IMR-90 (cell line): ENCODE measurements around the gene KCNJ10. TPM values are rescaled to one million over a fixed set of nuclear protein-coding genes. Genes with fewer than 3 reads are reported as not detected.

Experiments
- ATAC-seq: fragments of 200-7000 bp; cut with Tn5 transposase; 2 replicates; pipeline ENCODE4 v1.9.1; 2020; ENCODE audit warnings: low read depth, mild to moderate bottlenecking, moderate library complexity
- BruUV-seq: library from RNA; stranded (reverse); fragments of 400-500 nt; replicated peaks from 2 replicates; lab custom pipeline; 2021; lab: Mats Ljungman, UMichigan
- CTCF ChIA-PET: fragments of 300-600 bp; formaldehyde crosslinking; extraction: SDS; loops from one replicate; lab custom pipeline; 2021; ENCODE audit warnings: antibody characterized with exemption; lab: Yijun Ruan, JAX
- POLR2A ChIA-PET: fragments of 300-600 bp; sonication (Branson Sonifier 250); formaldehyde crosslinking; loops from one replicate; lab custom pipeline; 2022; ENCODE audit warnings: antibody characterized with exemption; ENCODE audit not compliant: unreplicated experiment; lab: Charles Lee
- DNase-seq: peaks from one replicate; pipeline ENCODE4 v3.0.0; 2013
- H2AFZ ChIP-seq: replicated peaks from 2 replicates; pipeline ENCODE3; 2013; ENCODE audit warnings: low read length, mild to moderate bottlenecking; ENCODE audit not compliant: poor library complexity
- H2AK5ac ChIP-seq: 2 replicates; pipeline ENCODE4 v1.6.1; 2013; ENCODE audit warnings: low read depth, low read length, inconsistent platforms
- H2AK9ac ChIP-seq: replicated peaks from 2 replicates; pipeline ENCODE3; 2013; ENCODE audit warnings: mild to moderate bottlenecking, low read depth, low read length, moderate library complexity; ENCODE audit not compliant: poor library complexity
- H2BK120ac ChIP-seq: 2 replicates; pipeline ENCODE4 v1.6.1; 2013; ENCODE audit warnings: low read depth, low read length, inconsistent platforms
- H2BK15ac ChIP-seq: 3 replicates; pipeline ENCODE4 v1.6.1; 2013; ENCODE audit warnings: low read depth, low read length, inconsistent platforms
- H2BK20ac ChIP-seq: 2 replicates; pipeline ENCODE4 v1.6.1; 2013; ENCODE audit warnings: low read depth, mild to moderate bottlenecking, inconsistent platforms, low read length, moderate library complexity
- H2BK5ac ChIP-seq: 2 replicates; pipeline ENCODE4 v1.6.1; 2013; ENCODE audit warnings: mild to moderate bottlenecking, low read depth, low read length, inconsistent platforms; ENCODE audit not compliant: poor library complexity, severe bottlenecking
- H3K14ac ChIP-seq: replicated peaks from 2 replicates; pipeline ENCODE4 v1.6.1; 2013; ENCODE audit warnings: low read depth, low read length, inconsistent platforms
- H3K18ac ChIP-seq: 2 replicates; pipeline ENCODE4 v1.6.1; 2013; ENCODE audit warnings: low read depth, low read length, control low read depth
- H3K23ac ChIP-seq: 2 replicates; pipeline ENCODE4 v1.6.1; 2013; ENCODE audit warnings: low read depth, low read length, inconsistent platforms
- H3K27ac ChIP-seq: 2 replicates; pipeline ENCODE4 v1.5.1; 2013; ENCODE audit warnings: mild to moderate bottlenecking, control low read depth, low read length; ENCODE audit not compliant: insufficient read depth
- H3K27me3 ChIP-seq: 2 replicates; pipeline ENCODE4 v1.6.1; 2013; ENCODE audit warnings: low read length; ENCODE audit not compliant: control insufficient read depth, insufficient read depth
- H3K36me3 ChIP-seq: 2 replicates; pipeline ENCODE4 v1.6.1; 2013; ENCODE audit warnings: low read length, mixed read lengths; ENCODE audit not compliant: control insufficient read depth, insufficient read depth
- H3K4ac ChIP-seq: 2 replicates; pipeline ENCODE4 v1.6.1; 2013; ENCODE audit warnings: low read depth, low read length, inconsistent platforms
- H3K4me1 ChIP-seq: 2 replicates; pipeline ENCODE4 v1.6.1; 2013; ENCODE audit warnings: low read length, mixed read lengths; ENCODE audit not compliant: control insufficient read depth, insufficient read depth
- H3K4me2 ChIP-seq: 2 replicates; pipeline ENCODE4 v1.6.1; 2013; ENCODE audit warnings: low read depth, mild to moderate bottlenecking, control low read depth, low read length, moderate library complexity
- H3K4me3 ChIP-seq: 2 replicates; pipeline ENCODE4 v1.5.1; 2013; ENCODE audit warnings: low read depth, mild to moderate bottlenecking, control low read depth, low read length, moderate library complexity; ENCODE audit not compliant: insufficient read depth
- H3K56ac ChIP-seq: 2 replicates; pipeline ENCODE4 v1.6.1; 2013; ENCODE audit warnings: low read length, inconsistent platforms; ENCODE audit not compliant: insufficient read depth; ENCODE audit errors: extremely low read depth
- H3K79me1 ChIP-seq, 2 experiments: 2 replicates each; pipeline ENCODE4 v1.6.1; 2013; ENCODE audit warnings: low read length in 2 of 2, inconsistent platforms in 1 of 2, low read depth in 1 of 2
- H3K9ac ChIP-seq: 2 replicates; pipeline ENCODE4 v1.6.1; 2013; ENCODE audit warnings: low read depth, low read length, control low read depth
- H3K9me1 ChIP-seq: 2 replicates; pipeline ENCODE4 v1.6.1; 2013; ENCODE audit warnings: low read length, inconsistent platforms; ENCODE audit not compliant: insufficient read depth
- H3K9me3 ChIP-seq: 2 replicates; pipeline ENCODE4 v1.6.1; 2013; ENCODE audit warnings: low read length; ENCODE audit not compliant: control insufficient read depth, insufficient read depth
- H4K20me1 ChIP-seq: 2 replicates; pipeline ENCODE4 v1.6.1; 2013; ENCODE audit warnings: low read length, inconsistent platforms; ENCODE audit not compliant: insufficient read depth
- H4K5ac ChIP-seq: 2 replicates; pipeline ENCODE4 v1.6.1; 2013; ENCODE audit warnings: mild to moderate bottlenecking, low read depth, low read length, control low read depth
- H4K8ac ChIP-seq, 2 experiments: 2 replicates each; pipeline ENCODE4 v1.6.1; 2013; ENCODE audit warnings: low read depth in 2 of 2, low read length in 2 of 2, control low read depth in 1 of 2, inconsistent platforms in 1 of 2
- H4K91ac ChIP-seq: 2 replicates; pipeline ENCODE4 v1.6.1; 2013; ENCODE audit warnings: low read depth, low read length, inconsistent platforms; ENCODE audit not compliant: insufficient read depth
- CEBPB ChIP-seq: IDR thresholded peaks from 2 replicates; pipeline ENCODE4 v1.6.1; 2012; ENCODE audit warnings: low read depth, low read length, improper control_type of control experiment
- CHD1 ChIP-seq: IDR thresholded peaks from 2 replicates; pipeline ENCODE4 v1.6.1; 2012; ENCODE audit warnings: low read depth, low read length, improper control_type of control experiment
- MAZ ChIP-seq: IDR thresholded peaks from 2 replicates; pipeline ENCODE4 v1.6.1; 2012; ENCODE audit warnings: low read depth, mild to moderate bottlenecking, low read length, improper control_type of control experiment, moderate library complexity, borderline replicate concordance
- MXI1 ChIP-seq: IDR thresholded peaks from 2 replicates; pipeline ENCODE4 v1.6.1; 2012; ENCODE audit warnings: low read depth, mild to moderate bottlenecking, low read length, moderate library complexity, borderline replicate concordance
- POLR2A ChIP-seq: IDR thresholded peaks from 2 replicates; pipeline ENCODE4 v1.6.1; 2012; ENCODE audit warnings: mild to moderate bottlenecking, low read depth, low read length
- RCOR1 ChIP-seq: IDR thresholded peaks from 2 replicates; pipeline ENCODE4 v1.6.1; 2012; ENCODE audit warnings: mild to moderate bottlenecking, low read length, improper control_type of control experiment; ENCODE audit not compliant: insufficient replicate concordance
- WGBS, 2 experiments: methylation state at CpG; one replicate each; pipeline versions ENCODE4 v1.1.5 to v1.1.7; 2013; ENCODE audit warnings: missing lambda C conversion rate in 2 of 2; ENCODE audit not compliant: insufficient read length in 1 of 2; ENCODE audit errors: extremely low coverage in 2 of 2; 5-methylcytosine and 5-hydroxymethylcytosine counted together
- dilution Hi-C: fragments of 300-500 bp; cut with HindIII; formaldehyde crosslinking; loops from one replicate; pipeline ENCODE4 v1.14.3; 2018; ENCODE audit warnings: low sequenced_read_pairs; ENCODE audit not compliant: unreplicated experiment
- in situ Hi-C: fragments of 300-500 bp; cut with MboI; formaldehyde crosslinking; loops from 3 replicates; pipeline ENCODE4 v1.14.3; 2019; ENCODE audit warnings: low sequenced_read_pairs, inconsistent platforms, mixed read lengths
- intact Hi-C: fragments of 100-400 bp; cut with micrococcal nuclease; formaldehyde crosslinking; loops from 2 replicates; pipeline ENCODE4 v1.10.0; 2022
- polyA plus RNA-seq, 3 experiments: library from polyadenylated mRNA; depleted of rRNA; stranded (reverse); fragments of >200 nt; gene quantifications; 2 replicates each; pipeline ENCODE4 v1.2.3, GENCODE V29; 2012; ENCODE audit warnings: low replicate concordance in 1 of 3
- total RNA-seq: library from RNA; depleted of rRNA; stranded (reverse); fragments of >200 nt; gene quantifications from 2 replicates; pipeline ENCODE4 v1.2.3, GENCODE V29; 2012
- TF ChIP-seq, protein P1 (sequence below): fragments of 150-350 bp; IDR thresholded peaks from 2 replicates; pipeline ENCODE4 v1.6.1; 2016; ENCODE audit warnings: low read depth, mild to moderate bottlenecking, low read length, moderate library complexity, borderline replicate concordance
- TF ChIP-seq, protein P2 (sequence below): fragments of 150-350 bp; IDR thresholded peaks from 2 replicates; pipeline ENCODE4 v1.6.1; 2017; ENCODE audit warnings: mild to moderate bottlenecking, antibody characterized with exemption, low read length, low read depth
- TF ChIP-seq, protein P3 (sequence below): conservative IDR thresholded peaks from 2 replicates; pipeline ENCODE4 v1.5.1; 2012; ENCODE audit warnings: mild to moderate bottlenecking, low read depth, low read length, improper control_type of control experiment

The KCNJ10 gene
- total and polyA plus RNA-seq, 2 of the 4 experiments (the other 2 are of a cell fraction): not detected

DNA sequence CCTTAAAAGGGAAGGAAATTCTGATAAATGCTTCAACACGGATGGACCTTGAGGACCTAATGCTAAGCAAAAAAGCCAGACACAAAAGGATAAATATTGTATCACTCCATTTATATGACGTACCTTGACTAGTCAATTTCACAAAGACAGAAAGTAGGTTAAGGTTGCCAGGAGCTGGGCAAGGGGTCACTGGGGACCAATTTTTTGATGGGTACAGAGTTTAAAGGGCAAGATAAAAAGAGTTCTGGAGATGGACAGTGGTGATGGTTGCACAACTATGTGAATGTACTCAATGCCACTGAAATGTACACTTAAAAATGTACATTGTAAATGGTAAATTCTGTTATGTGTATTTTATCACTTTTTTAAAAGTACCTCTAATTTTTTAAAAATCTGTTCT lies 83.9 kb downstream of the KCNJ10 start:
- Histone ChIP-seq H4K20me1 (no peaks in the 10 kb centered on the region), H2BK20ac (no peak overlapping the region), H2BK15ac (no peak overlapping the region), H3K79me1 (no peaks in the 10 kb centered on the region), H3K18ac (no peak overlapping the region), H4K8ac (no peak overlapping the region), H3K27ac (no peak overlapping the region), H3K14ac (no peak overlapping the region), H3K9me1 (no peaks in the 10 kb centered on the region), H2AK9ac (no peak overlapping the region), H2BK120ac (no peak overlapping the region), H2AFZ (no peak overlapping the region), H4K5ac (no peak overlapping the region), H3K9me3 (no peaks in the 10 kb centered on the region), H3K9ac (no peak overlapping the region), H4K91ac (no peak overlapping the region), H3K36me3 (no peaks in the 10 kb centered on the region; the same call in 1 of the 2 replicates), H3K4me3 (no peak overlapping the region), H2AK5ac (no peak overlapping the region), H3K4ac (no peak overlapping the region), H3K4me2 (no peak overlapping the region), H3K4me1 (no peaks in the 10 kb centered on the region), H3K23ac (no peak overlapping the region), H3K27me3 (peaks cover 22% of the 10 kb centered on the region), H3K56ac (no peak overlapping the region), H2BK5ac (no peak overlapping the region)
- ChIA-PET CTCF (interaction anchor here (0.7 kb wide), 1 partner anchor 21 kb away, joined by 3 read pairs; no protein-coding TSS in a partner anchor), POLR2A (no interaction called here)
- DNase-seq (no peak), ATAC-seq (no peak)
- no TSS peak for BruUV-seq
- no CpG with 5 or more reads among the region's 2 CpGs for WGBS, 2 experiments
- dilution Hi-C loops: no loop called here
- TF ChIP-seq, protein P1, sequence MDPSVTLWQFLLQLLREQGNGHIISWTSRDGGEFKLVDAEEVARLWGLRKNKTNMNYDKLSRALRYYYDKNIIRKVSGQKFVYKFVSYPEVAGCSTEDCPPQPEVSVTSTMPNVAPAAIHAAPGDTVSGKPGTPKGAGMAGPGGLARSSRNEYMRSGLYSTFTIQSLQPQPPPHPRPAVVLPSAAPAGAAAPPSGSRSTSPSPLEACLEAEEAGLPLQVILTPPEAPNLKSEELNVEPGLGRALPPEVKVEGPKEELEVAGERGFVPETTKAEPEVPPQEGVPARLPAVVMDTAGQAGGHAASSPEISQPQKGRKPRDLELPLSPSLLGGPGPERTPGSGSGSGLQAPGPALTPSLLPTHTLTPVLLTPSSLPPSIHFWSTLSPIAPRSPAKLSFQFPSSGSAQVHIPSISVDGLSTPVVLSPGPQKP: no peak
- TF ChIP-seq POLR2A: no peak
- no peak for TF ChIP-seq MXI1
- no peak for TF ChIP-seq MAZ
- TF ChIP-seq, protein P2, sequence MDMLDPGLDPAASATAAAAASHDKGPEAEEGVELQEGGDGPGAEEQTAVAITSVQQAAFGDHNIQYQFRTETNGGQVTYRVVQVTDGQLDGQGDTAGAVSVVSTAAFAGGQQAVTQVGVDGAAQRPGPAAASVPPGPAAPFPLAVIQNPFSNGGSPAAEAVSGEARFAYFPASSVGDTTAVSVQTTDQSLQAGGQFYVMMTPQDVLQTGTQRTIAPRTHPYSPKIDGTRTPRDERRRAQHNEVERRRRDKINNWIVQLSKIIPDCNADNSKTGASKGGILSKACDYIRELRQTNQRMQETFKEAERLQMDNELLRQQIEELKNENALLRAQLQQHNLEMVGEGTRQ: no peak
- no peak for TF ChIP-seq CHD1
- no peak for TF ChIP-seq RCOR1
- TF ChIP-seq, protein P3, sequence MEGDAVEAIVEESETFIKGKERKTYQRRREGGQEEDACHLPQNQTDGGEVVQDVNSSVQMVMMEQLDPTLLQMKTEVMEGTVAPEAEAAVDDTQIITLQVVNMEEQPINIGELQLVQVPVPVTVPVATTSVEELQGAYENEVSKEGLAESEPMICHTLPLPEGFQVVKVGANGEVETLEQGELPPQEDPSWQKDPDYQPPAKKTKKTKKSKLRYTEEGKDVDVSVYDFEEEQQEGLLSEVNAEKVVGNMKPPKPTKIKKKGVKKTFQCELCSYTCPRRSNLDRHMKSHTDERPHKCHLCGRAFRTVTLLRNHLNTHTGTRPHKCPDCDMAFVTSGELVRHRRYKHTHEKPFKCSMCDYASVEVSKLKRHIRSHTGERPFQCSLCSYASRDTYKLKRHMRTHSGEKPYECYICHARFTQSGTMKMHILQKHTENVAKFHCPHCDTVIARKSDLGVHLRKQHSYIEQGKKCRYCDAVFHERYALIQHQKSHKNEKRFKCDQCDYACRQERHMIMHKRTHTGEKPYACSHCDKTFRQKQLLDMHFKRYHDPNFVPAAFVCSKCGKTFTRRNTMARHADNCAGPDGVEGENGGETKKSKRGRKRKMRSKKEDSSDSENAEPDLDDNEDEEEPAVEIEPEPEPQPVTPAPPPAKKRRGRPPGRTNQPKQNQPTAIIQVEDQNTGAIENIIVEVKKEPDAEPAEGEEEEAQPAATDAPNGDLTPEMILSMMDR: no peak
- no peak for TF ChIP-seq CEBPB
- in situ Hi-C loops: no loop called here
- intact Hi-C loops: no loop called here
